Keratinocyte (primary cell): ENCODE measurements around the gene OR52I2. TPM values are rescaled to one million over a fixed set of nuclear protein-coding genes. Genes with fewer than 3 reads are reported as not detected.
A peak's percentile ranks its signal among the peaks of the same experiment; 100 is the strongest.

Experiments used
- DNase-seq: peaks from one replicate; pipeline ENCODE4 v3.0.0-alpha.2; 2011; ENCODE audit warnings: low read depth, missing footprints, low spot score
- FAIRE-seq: peaks from 2 replicates; lab custom pipeline; 2011; peaks lifted over from hg19 to GRCh38; lab: Jason Lieb, UNC
- H2AFZ ChIP-seq: 2 replicates; pipeline ENCODE4 v1.6.0; 2012; ENCODE audit warnings: low read length, control low read depth, inconsistent platforms; ENCODE audit not compliant: control insufficient read depth
- H3K27ac ChIP-seq: 2 replicates; pipeline ENCODE4 v1.5.1; 2011; ENCODE audit warnings: low read length; ENCODE audit not compliant: control insufficient read depth, insufficient read depth
- H3K27me3 ChIP-seq: 3 replicates; pipeline ENCODE4 v1.6.0; 2011; ENCODE audit warnings: low read length; ENCODE audit not compliant: control insufficient read depth, insufficient read depth; ENCODE audit errors: extremely low read depth
- H3K36me3 ChIP-seq, 2 experiments: 2 replicates in 1 of 2; 3 replicates in 1 of 2; pipeline ENCODE4 v1.5.1; 2011; ENCODE audit warnings: low read length in 2 of 2, mild to moderate bottlenecking in 1 of 2; ENCODE audit not compliant: control insufficient read depth in 2 of 2, insufficient read depth in 2 of 2; ENCODE audit errors: extremely low read depth in 1 of 2
- H3K4me1 ChIP-seq: 3 replicates; pipeline ENCODE4 v1.5.1; 2011; ENCODE audit warnings: low read length; ENCODE audit not compliant: control insufficient read depth, insufficient read depth; ENCODE audit errors: extremely low read depth
- H3K4me2 ChIP-seq: 3 replicates; pipeline ENCODE4 v1.6.0; 2011; ENCODE audit warnings: low read depth, low read length; ENCODE audit not compliant: control insufficient read depth, insufficient read depth; ENCODE audit errors: extremely low read depth
- H3K4me3 ChIP-seq, 3 experiments: fragments of 200-600 bp in 1 of 3; sonication (generic) in 1 of 3; 2 replicates in 2 of 3; 3 replicates in 1 of 3; pipeline ENCODE4 v1.5.1; 2011 to 2016; ENCODE audit warnings: low read length in 3 of 3, mild to moderate bottlenecking in 3 of 3, control low read depth in 2 of 3, inconsistent platforms in 1 of 3, low read depth in 1 of 3, mixed read lengths in 1 of 3, mixed run types in 1 of 3, moderate library complexity in 1 of 3; ENCODE audit not compliant: control insufficient read depth in 2 of 3, insufficient read depth in 2 of 3; ENCODE audit errors: extremely low read depth in 1 of 3
- H3K79me2 ChIP-seq: 2 replicates; pipeline ENCODE4 v1.6.0; 2012; ENCODE audit warnings: low read length; ENCODE audit not compliant: control insufficient read depth, insufficient read depth
- H3K9ac ChIP-seq: 3 replicates; pipeline ENCODE4 v1.6.0; 2011; ENCODE audit warnings: low read length; ENCODE audit not compliant: control insufficient read depth, insufficient read depth; ENCODE audit errors: extremely low read depth
- H3K9me1 ChIP-seq: 3 replicates; pipeline ENCODE4 v1.6.0; 2011; ENCODE audit warnings: low read length; ENCODE audit not compliant: control insufficient read depth, insufficient read depth; ENCODE audit errors: extremely low read depth
- H3K9me3 ChIP-seq: 2 replicates; pipeline ENCODE4 v1.5.1; 2012; ENCODE audit warnings: low read depth, low read length; ENCODE audit not compliant: control insufficient read depth
- H4K20me1 ChIP-seq: 3 replicates; pipeline ENCODE4 v1.6.0; 2011; ENCODE audit warnings: low read length; ENCODE audit not compliant: control insufficient read depth, insufficient read depth; ENCODE audit errors: extremely low read depth
- EZH2 ChIP-seq: IDR thresholded peaks from one replicate; pipeline ENCODE4 v1.6.1; 2012; ENCODE audit warnings: inconsistent platforms, mild to moderate bottlenecking, low read length, moderate library complexity
- dilution Hi-C: fragments of 300-500 bp; cut with MboI; formaldehyde crosslinking; loops from one replicate; pipeline ENCODE4 v1.7.0; 2020; ENCODE audit warnings: low sequenced_read_pairs; ENCODE audit not compliant: extremely low pct_ligation_motif_present
- polyA plus RNA-seq, 5 experiments: library from polyadenylated mRNA; depleted of rRNA in 3 of 5; stranded (reverse) in 3 of 5; stranded (forward) in 1 of 5; unstranded in 1 of 5; fragments of >200 nt; gene quantifications; 1 replicate in 1 of 5; 2 replicates in 3 of 5; 3 replicates in 1 of 5; pipeline versions ENCODE4 v1.2.1 to v1.2.3, GENCODE V29; 2011 to 2012; ENCODE audit warnings: missing spikeins in 2 of 5, low read depth in 1 of 5, low replicate concordance in 1 of 5
- TF ChIP-seq, protein P1 (sequence below), 3 experiments: IDR thresholded peaks in 1 of 3; conservative IDR thresholded peaks in 1 of 3; optimal IDR thresholded peaks in 1 of 3; 2 replicates in 2 of 3; 3 replicates in 1 of 3; pipeline versions ENCODE3 to v1.5.1; 2011; ENCODE audit warnings: low read length in 3 of 3, mild to moderate bottlenecking in 3 of 3, moderate library complexity in 2 of 3, control low read depth in 1 of 3, inconsistent platforms in 1 of 3; ENCODE audit not compliant: insufficient read depth in 2 of 3; ENCODE audit errors: extremely low read depth in 1 of 3

Gene OR52I2
- polyA plus RNA-seq, 1 donor (not counting 4 experiments of a cell fraction or from before 2014, with no cell fraction given), result not detected

DNA sequence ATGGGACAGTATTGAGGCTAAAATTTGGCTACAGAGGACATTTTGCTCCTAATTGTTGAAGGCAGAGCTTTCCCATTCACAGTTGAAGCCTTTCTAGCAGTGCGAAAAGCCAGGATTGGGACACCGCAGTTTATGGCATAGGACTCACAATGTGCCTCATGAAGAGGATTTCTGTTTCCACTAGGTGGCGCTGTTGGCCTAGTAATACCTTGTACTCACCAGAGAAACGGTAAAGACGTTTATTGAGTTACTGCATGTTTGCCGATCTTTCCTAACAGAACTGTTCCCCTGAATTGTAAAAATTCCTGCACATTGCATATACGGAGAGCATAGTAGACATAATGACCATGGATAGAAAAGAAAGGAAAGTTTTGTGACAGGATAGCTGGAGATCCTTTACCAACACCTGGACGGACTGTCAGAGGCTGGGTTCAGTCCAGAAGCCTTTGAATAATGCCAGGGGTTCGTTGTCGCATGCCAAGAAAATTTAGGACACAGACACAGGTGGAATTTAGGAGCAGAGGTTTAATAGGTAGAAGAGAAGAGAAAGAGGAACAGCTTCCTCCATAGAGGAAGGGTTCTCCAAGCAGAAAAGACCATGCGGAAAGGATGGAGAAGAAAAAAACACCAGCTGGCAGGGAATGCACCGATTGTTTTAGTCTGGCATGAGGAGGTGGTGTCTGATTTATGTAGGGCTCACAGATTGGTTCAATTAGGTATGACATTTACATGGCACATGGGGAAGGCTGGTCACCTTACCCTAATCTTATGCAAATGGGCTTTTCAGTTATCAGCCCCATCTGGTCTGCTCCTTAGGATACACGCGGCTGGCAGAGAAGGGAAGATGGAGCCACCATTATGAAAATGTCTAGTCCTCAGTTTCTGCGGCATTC is 44.9 kb downstream of the OR52I2 start:
- Histone ChIP-seq H4K20me1 (no peaks in the 10 kb centered on the region), H3K9me3 (no peaks in the 10 kb centered on the region), H3K27me3 (no peaks in the 10 kb centered on the region), H3K4me2 (no peak overlapping the region), H3K9me1 (no peaks in the 10 kb centered on the region), H3K4me1 (no peaks in the 10 kb centered on the region), H3K36me3 (no peaks in the 10 kb centered on the region), H3K27ac (no peak overlapping the region), H3K4me3 (no peak overlapping the region), H3K79me2 (no peaks in the 10 kb centered on the region), H2AFZ (no peak overlapping the region), H3K9ac (no peak overlapping the region)
- TF ChIP-seq EZH2, result no peak
- TF ChIP-seq, protein P1, sequence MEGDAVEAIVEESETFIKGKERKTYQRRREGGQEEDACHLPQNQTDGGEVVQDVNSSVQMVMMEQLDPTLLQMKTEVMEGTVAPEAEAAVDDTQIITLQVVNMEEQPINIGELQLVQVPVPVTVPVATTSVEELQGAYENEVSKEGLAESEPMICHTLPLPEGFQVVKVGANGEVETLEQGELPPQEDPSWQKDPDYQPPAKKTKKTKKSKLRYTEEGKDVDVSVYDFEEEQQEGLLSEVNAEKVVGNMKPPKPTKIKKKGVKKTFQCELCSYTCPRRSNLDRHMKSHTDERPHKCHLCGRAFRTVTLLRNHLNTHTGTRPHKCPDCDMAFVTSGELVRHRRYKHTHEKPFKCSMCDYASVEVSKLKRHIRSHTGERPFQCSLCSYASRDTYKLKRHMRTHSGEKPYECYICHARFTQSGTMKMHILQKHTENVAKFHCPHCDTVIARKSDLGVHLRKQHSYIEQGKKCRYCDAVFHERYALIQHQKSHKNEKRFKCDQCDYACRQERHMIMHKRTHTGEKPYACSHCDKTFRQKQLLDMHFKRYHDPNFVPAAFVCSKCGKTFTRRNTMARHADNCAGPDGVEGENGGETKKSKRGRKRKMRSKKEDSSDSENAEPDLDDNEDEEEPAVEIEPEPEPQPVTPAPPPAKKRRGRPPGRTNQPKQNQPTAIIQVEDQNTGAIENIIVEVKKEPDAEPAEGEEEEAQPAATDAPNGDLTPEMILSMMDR (optimal IDR thresholded peaks at IDR 0.05 in 1 of 3, IDR thresholded peaks at IDR 0.05 in 1 of 3, conservative IDR thresholded peaks at IDR 0.05 in 1 of 3; ENCODE audit: extremely low read depth in 1 of 3, insufficient read depth in 2 of 3, low read length in 3 of 3), result peak; percentile 66 to 79 (median 68)
- DNase-seq (no peak), FAIRE-seq (peak; percentile 69)
- dilution Hi-C loops, result no loop called here

DNA sequence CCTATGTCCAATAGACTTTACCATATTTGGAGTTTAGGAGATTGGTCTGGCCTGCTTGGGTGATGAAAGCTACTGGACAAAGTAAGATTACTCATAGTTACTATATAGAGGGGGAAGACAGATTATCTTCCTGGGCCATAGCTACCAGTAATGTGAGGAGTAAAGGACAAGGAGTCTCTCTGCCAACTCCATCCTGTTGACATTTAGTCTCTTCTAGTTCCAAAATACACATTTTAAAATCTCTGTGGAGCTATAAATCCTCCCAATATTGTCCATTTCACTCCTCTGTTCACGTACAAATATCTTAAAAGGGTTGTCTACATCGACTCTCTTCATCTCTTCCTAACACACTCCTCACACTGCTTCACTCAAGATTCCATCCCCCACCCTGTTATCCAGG is 54.6 kb downstream of the OR52I2 start:
- no peaks in the 10 kb centered on the region for H3K9me3 ChIP-seq
- no peaks in the 10 kb centered on the region for H3K9me1 ChIP-seq
- dilution Hi-C loops, result no loop called here
- H3K4me3 ChIP-seq, result no peak overlapping the region
- no peaks in the 10 kb centered on the region for H3K79me2 ChIP-seq
- no peaks in the 10 kb centered on the region for H3K4me1 ChIP-seq
- H3K4me2 ChIP-seq, result no peak overlapping the region
- no peak for TF ChIP-seq EZH2
- TF ChIP-seq, protein P1 (optimal IDR thresholded peaks at IDR 0.05 in 1 of 3, IDR thresholded peaks at IDR 0.05 in 1 of 3, conservative IDR thresholded peaks at IDR 0.05 in 1 of 3; ENCODE audit: extremely low read depth in 1 of 3, insufficient read depth in 2 of 3, low read length in 3 of 3), result no peak
- no peak overlapping the region for H3K27ac ChIP-seq
- H3K9ac ChIP-seq, result no peak overlapping the region
- no peak for FAIRE-seq
- H4K20me1 ChIP-seq, result no peaks in the 10 kb centered on the region
- no peak overlapping the region for H2AFZ ChIP-seq
- no peaks in the 10 kb centered on the region for H3K36me3 ChIP-seq
- H3K27me3 ChIP-seq, result peaks cover 6% of the 10 kb centered on the region
- no peak for DNase-seq
